PC-3 (cell line): ENCODE measurements around the gene ZDHHC19.

Experiments used
- EZH2 ChIP-seq: fragments of 300-600 bp; sonication (generic); IDR thresholded peaks from one replicate; pipeline ENCODE4 v1.6.1; 2017; ENCODE audit warnings: antibody characterized with exemption, mild to moderate bottlenecking, low read length; ENCODE audit not compliant: unreplicated experiment
- EZH2phosphoT487 ChIP-seq: fragments of 300-600 bp; sonication (generic); IDR thresholded peaks from 2 replicates; pipeline ENCODE4 v1.6.1; 2018; ENCODE audit warnings: mild to moderate bottlenecking, antibody characterized with exemption, low read length, borderline replicate concordance
- TF ChIP-seq, protein P1 (sequence below): fragments of 300-600 bp; sonication (generic); conservative IDR thresholded peaks from 2 replicates; pipeline ENCODE4 v1.5.1; 2017; ENCODE audit warnings: antibody characterized with exemption, low read depth, mild to moderate bottlenecking, low read length

- no peak for TF ChIP-seq EZH2phosphoT487
- TF ChIP-seq, protein P1, sequence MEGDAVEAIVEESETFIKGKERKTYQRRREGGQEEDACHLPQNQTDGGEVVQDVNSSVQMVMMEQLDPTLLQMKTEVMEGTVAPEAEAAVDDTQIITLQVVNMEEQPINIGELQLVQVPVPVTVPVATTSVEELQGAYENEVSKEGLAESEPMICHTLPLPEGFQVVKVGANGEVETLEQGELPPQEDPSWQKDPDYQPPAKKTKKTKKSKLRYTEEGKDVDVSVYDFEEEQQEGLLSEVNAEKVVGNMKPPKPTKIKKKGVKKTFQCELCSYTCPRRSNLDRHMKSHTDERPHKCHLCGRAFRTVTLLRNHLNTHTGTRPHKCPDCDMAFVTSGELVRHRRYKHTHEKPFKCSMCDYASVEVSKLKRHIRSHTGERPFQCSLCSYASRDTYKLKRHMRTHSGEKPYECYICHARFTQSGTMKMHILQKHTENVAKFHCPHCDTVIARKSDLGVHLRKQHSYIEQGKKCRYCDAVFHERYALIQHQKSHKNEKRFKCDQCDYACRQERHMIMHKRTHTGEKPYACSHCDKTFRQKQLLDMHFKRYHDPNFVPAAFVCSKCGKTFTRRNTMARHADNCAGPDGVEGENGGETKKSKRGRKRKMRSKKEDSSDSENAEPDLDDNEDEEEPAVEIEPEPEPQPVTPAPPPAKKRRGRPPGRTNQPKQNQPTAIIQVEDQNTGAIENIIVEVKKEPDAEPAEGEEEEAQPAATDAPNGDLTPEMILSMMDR, result no peak
- no peak for TF ChIP-seq EZH2
Observed at GRCh38 chr3:196219194-196219969, 8.2 kb upstream of the ZDHHC19 start.
